Purkinje cell (primary cell): ENCODE data around the gene IFT122. TPM values are rescaled to one million over a fixed set of nuclear protein-coding genes. Genes with fewer than 3 reads are reported as not detected.

Source experiments
- polyA plus RNA-seq: library from polyadenylated mRNA; unstranded; fragments of >200 nt; fragmentation: Nextera tagmentation; gene quantifications from 2 replicates; pipeline ENCODE4 v1.2.1, GENCODE V29; 2014

IFT122 gene
- polyA plus RNA-seq = 10.4 and 20.5 TPM in 2 replicates

GRCh38 chr3:129439817-129440617, at the start of gene IFT122, which contains the start of gene MBD4:
Gene IFT122 (plus strand): TSS chr3:129440224. CDS start chr3:129440331, 107 bp downstream.
Gene MBD4 (minus strand): TSS chr3:129439948. CDS start chr3:129439833, 115 bp downstream.

DNA sequence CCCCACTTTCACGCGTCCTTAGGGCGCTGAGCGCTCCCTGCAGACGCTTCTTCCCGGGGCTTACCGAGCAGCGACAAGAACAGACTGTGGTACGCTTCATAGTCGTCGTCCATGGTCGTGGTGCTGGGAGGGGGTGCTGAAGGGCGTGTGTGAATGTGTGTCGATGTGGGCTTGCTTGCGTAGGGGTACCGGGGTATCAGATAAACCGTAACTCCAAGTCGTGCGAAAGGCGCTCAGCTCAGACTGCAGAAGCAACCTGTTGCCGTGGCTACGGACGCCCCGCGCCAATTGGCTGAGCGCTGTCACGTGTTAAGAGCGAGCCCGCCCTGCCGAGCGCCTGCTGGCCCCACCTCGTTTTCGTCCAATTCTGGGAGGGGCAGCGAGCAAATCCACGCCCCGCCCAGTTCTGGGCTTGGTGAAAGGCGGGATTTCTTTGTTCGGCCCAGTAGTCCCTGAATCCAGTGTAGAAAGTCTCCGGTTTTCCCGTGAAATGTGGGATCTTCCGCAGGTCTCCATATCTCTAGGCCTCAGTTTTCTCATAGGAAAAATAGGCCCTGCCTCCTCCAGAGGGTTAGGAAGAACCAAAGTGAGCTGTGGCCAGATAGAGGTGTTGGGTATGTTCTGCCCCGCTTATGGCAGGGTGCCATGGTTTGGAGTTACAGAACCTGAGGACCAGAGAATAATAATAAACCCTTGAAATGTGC, 11.5 kb upstream of the IFT122 start, which contains the start of gene EFCAB12:
Gene EFCAB12, minus strand, starts transcription at position 261 of the 704 bp plus-strand sequence. Its CDS starts 148 bp downstream, at position 113.

DNA sequence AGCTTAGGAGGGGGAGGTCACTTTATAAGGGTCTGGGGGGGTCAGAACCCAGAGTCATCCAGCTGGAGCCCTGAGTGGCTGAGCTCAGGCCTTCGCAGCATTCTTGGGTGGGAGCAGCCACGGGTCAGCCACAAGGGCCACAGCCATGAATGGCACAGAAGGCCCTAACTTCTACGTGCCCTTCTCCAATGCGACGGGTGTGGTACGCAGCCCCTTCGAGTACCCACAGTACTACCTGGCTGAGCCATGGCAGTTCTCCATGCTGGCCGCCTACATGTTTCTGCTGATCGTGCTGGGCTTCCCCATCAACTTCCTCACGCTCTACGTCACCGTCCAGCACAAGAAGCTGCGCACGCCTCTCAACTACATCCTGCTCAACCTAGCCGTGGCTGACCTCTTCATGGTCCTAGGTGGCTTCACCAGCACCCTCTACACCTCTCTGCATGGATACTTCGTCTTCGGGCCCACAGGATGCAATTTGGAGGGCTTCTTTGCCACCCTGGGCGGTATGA, 88.6 kb downstream of the IFT122 start, which contains the start of gene RHO:
Gene RHO, plus strand, starts transcription at position 51 of the 512 bp plus-strand sequence. Its CDS starts 95 bp downstream, at position 146.

GRCh38 chr3:129543156-129543790, 103.2 kb downstream of the IFT122 start, which contains the start of gene H1-8:
Gene H1-8 (plus strand): TSS chr3:129543175. CDS start chr3:129543219, 44 bp downstream.

Other genes starting within 250 kb of the IFT122 start
- 42.7 and 84.1 TPM in 2 replicates for gene COPG1, start 190.6 kb upstream of the IFT122 start, polyA plus RNA-seq
- 15.3 and 15.6 TPM in 2 replicates for gene HMCES, start 161.4 kb upstream of the IFT122 start, polyA plus RNA-seq
- 0.76 TPM in 1 of 2 replicates, not detected in the other for gene EFCAB12, start 11.6 kb upstream of the IFT122 start, polyA plus RNA-seq
- gene MBD4, start 276 bp upstream of the IFT122 start, polyA plus RNA-seq = 16.2 and 17.7 TPM in 2 replicates
- 1.1 TPM in 1 of 2 replicates, not detected in the other for gene RHO, start 88.4 kb downstream of the IFT122 start, polyA plus RNA-seq
- not detected in 2 replicates for gene H1-8, start 103.0 kb downstream of the IFT122 start, polyA plus RNA-seq
- 0.67 and 0.83 TPM in 2 replicates for gene PLXND1, start 166.5 kb downstream of the IFT122 start, polyA plus RNA-seq